Measurements from ENCODE around the gene ATAD3B. TPM values are rescaled to one million over a fixed set of nuclear protein-coding genes. Genes with fewer than 3 reads are reported as not detected.

ATAD3B gene
- total RNA-seq, 5 donors from 2014 or later (not counting 1 experiment from before 2014, with no cell fraction given), result 52.1 to 69.3 (median 57.2) TPM

GRCh38 chr1:1435911-1436629 is 35.5 kb upstream of the ATAD3B start:
- Mint-ChIP-seq H3K4me1 (peaks cover 0 to 14% (median 9%) of the 10 kb centered on the region in 3 donors), H3K27me3 (peaks cover 4 to 40% of the 10 kb centered on the region in 2 donors), H3K4me3 (peak overlapping the region in 2 of 3 donors; percentile 49 to 61), H3K27ac (no peak overlapping the region), H3K36me3 (no peaks in the 10 kb centered on the region), H3K9me3 (no peaks in the 10 kb centered on the region)
- Histone ChIP-seq H3K36me3 (ENCODE audit: control insufficient read depth in 2 of 2, extremely low read depth in 1 of 2, insufficient read depth in 1 of 2, low read length in 1 of 2) (no peaks in the 10 kb centered on the region), H3K27me3 (replicated peaks in 1 of 2; ENCODE audit: control insufficient read depth in 2 of 2, extremely low read depth in 1 of 2, insufficient read depth in 2 of 2, low read length in 1 of 2) (peaks cover 0 to 87% of the 10 kb centered on the region in 2 experiments), H3K4me1 (ENCODE audit: control insufficient read depth in 1 of 2, extremely low read depth in 1 of 2, insufficient read depth in 2 of 2, low read length in 2 of 2) (peaks cover 2 to 37% of the 10 kb centered on the region in 2 experiments), H3K27ac (ENCODE audit: low read length) (no peak overlapping the region), H3K4me3 (ENCODE audit: control insufficient read depth in 1 of 2, extremely low read depth in 1 of 2, low read length in 1 of 2) (peak overlapping the region in 1 of 2 donors; percentile 27), H3K9me3 (no peaks in the 10 kb centered on the region)
- no peak for DNase-seq
- 23% methylated on average over 31 of the region's 40 CpGs for WGBS (ENCODE audit: insufficient coverage)
- peak in 2 of 4 experiments; percentile 18 to 30 for ATAC-seq (replicated peaks in 1 of 4)
- CTCF ChIA-PET, result no interaction called here
- POLR2A ChIA-PET, result no interaction called here

GRCh38 chr1:1436630-1437032 is 34.9 kb upstream of the ATAD3B start:
- Histone ChIP-seq H3K27me3 (replicated peaks in 1 of 2; ENCODE audit: control insufficient read depth in 2 of 2, extremely low read depth in 1 of 2, insufficient read depth in 2 of 2, low read length in 1 of 2) (peaks cover 0 to 87% of the 10 kb centered on the region in 2 experiments), H3K9me3 (no peaks in the 10 kb centered on the region), H3K36me3 (ENCODE audit: control insufficient read depth in 2 of 2, extremely low read depth in 1 of 2, insufficient read depth in 1 of 2, low read length in 1 of 2) (no peaks in the 10 kb centered on the region), H3K4me1 (ENCODE audit: control insufficient read depth in 1 of 2, extremely low read depth in 1 of 2, insufficient read depth in 2 of 2, low read length in 2 of 2) (peaks cover 2 to 40% of the 10 kb centered on the region in 2 experiments), H3K27ac (ENCODE audit: low read length) (no peak overlapping the region), H3K4me3 (ENCODE audit: control insufficient read depth in 1 of 2, extremely low read depth in 1 of 2, low read length in 1 of 2) (no peak overlapping the region)
- ChIA-PET CTCF (no interaction called here), POLR2A (no interaction called here)
- Mint-ChIP-seq H3K27ac (no peak overlapping the region), H3K9me3 (no peaks in the 10 kb centered on the region), H3K36me3 (no peaks in the 10 kb centered on the region), H3K27me3 (peaks cover 4 to 37% of the 10 kb centered on the region in 2 donors), H3K4me1 (peaks cover 0 to 14% (median 9%) of the 10 kb centered on the region in 3 donors), H3K4me3 (peak overlapping the region in 1 of 3 donors; percentile 61)
- DNase-seq (no peak), ATAC-seq (replicated peaks in 1 of 4) (no peak)
- WGBS (ENCODE audit: insufficient coverage), result 95% methylated on average over 5 of the region's 7 CpGs

GRCh38 chr1:1437033-1437903 is 34.3 kb upstream of the ATAD3B start:
- WGBS (ENCODE audit: insufficient coverage), result 84% methylated on average over 31 of the region's 31 CpGs

GRCh38 chr1:1437904-1438376 is 33.6 kb upstream of the ATAD3B start:
- H3K4me1 ChIP-seq (ENCODE audit: control insufficient read depth in 1 of 2, extremely low read depth in 1 of 2, insufficient read depth in 2 of 2, low read length in 2 of 2), result peaks cover 2 to 40% of the 10 kb centered on the region in 2 experiments
- H3K27me3 ChIP-seq (replicated peaks in 1 of 2; ENCODE audit: control insufficient read depth in 2 of 2, extremely low read depth in 1 of 2, insufficient read depth in 2 of 2, low read length in 1 of 2), result peaks cover 0 to 77% of the 10 kb centered on the region in 2 experiments
- Mint-ChIP-seq H3K27me3 (peaks cover 4 to 37% of the 10 kb centered on the region in 2 donors), H3K4me1 (peaks cover 0 to 14% (median 9%) of the 10 kb centered on the region in 3 donors), H3K36me3 (no peaks in the 10 kb centered on the region), H3K9me3 (no peaks in the 10 kb centered on the region), H3K27ac (no peak overlapping the region), H3K4me3 (no peak overlapping the region)
- no peaks in the 10 kb centered on the region for H3K9me3 ChIP-seq
- H3K4me3 ChIP-seq (ENCODE audit: control insufficient read depth in 1 of 2, extremely low read depth in 1 of 2, low read length in 1 of 2), result no peak overlapping the region
- ChIA-PET POLR2A (no interaction called here), CTCF (no interaction called here)
- 51% methylated on average over 9 of the region's 11 CpGs for WGBS (ENCODE audit: insufficient coverage)
- no peak for ATAC-seq (replicated peaks in 1 of 4)
- H3K36me3 ChIP-seq (ENCODE audit: control insufficient read depth in 2 of 2, extremely low read depth in 1 of 2, insufficient read depth in 1 of 2, low read length in 1 of 2), result no peaks in the 10 kb centered on the region
- DNase-seq, result no peak
- H3K27ac ChIP-seq (ENCODE audit: low read length), result no peak overlapping the region

More at GRCh38 chr1:1437033-1437903, 34.3 kb upstream of the ATAD3B start:
- H3K9me3 ChIP-seq, result no peaks in the 10 kb centered on the region
- H3K27me3 ChIP-seq (replicated peaks in 1 of 2; ENCODE audit: control insufficient read depth in 2 of 2, extremely low read depth in 1 of 2, insufficient read depth in 2 of 2, low read length in 1 of 2), result peaks cover 0 to 84% of the 10 kb centered on the region in 2 experiments
- no peaks in the 10 kb centered on the region for H3K36me3 ChIP-seq (ENCODE audit: control insufficient read depth in 2 of 2, extremely low read depth in 1 of 2, insufficient read depth in 1 of 2, low read length in 1 of 2)
- Mint-ChIP-seq H3K36me3 (no peaks in the 10 kb centered on the region), H3K4me3 (no peak overlapping the region), H3K27ac (no peak overlapping the region), H3K9me3 (no peaks in the 10 kb centered on the region), H3K4me1 (peaks cover 0 to 14% (median 9%) of the 10 kb centered on the region in 3 donors), H3K27me3 (peaks cover 4 to 41% of the 10 kb centered on the region in 2 donors)
- H3K4me1 ChIP-seq (ENCODE audit: control insufficient read depth in 1 of 2, extremely low read depth in 1 of 2, insufficient read depth in 2 of 2, low read length in 2 of 2), result peaks cover 2 to 40% of the 10 kb centered on the region in 2 experiments
- POLR2A ChIA-PET, result no interaction called here
- no peak overlapping the region for H3K4me3 ChIP-seq (ENCODE audit: control insufficient read depth in 1 of 2, extremely low read depth in 1 of 2, low read length in 1 of 2)
- ATAC-seq (replicated peaks in 1 of 4) (no peak), DNase-seq (no peak)
- no peak overlapping the region for H3K27ac ChIP-seq (ENCODE audit: low read length)
- CTCF ChIA-PET, result no interaction called here

- Histone ChIP-seq H3K9me3 (no peaks in the 10 kb centered on the region), H3K36me3 (ENCODE audit: control insufficient read depth in 2 of 2, extremely low read depth in 1 of 2, insufficient read depth in 1 of 2, low read length in 1 of 2) (no peaks in the 10 kb centered on the region), H3K27me3 (replicated peaks in 1 of 2; ENCODE audit: control insufficient read depth in 2 of 2, extremely low read depth in 1 of 2, insufficient read depth in 2 of 2, low read length in 1 of 2) (peaks cover 0 to 69% of the 10 kb centered on the region in 2 experiments), H3K4me1 (ENCODE audit: control insufficient read depth in 1 of 2, extremely low read depth in 1 of 2, insufficient read depth in 2 of 2, low read length in 2 of 2) (peaks cover 2 to 39% of the 10 kb centered on the region in 2 experiments), H3K27ac (ENCODE audit: low read length) (no peak overlapping the region), H3K4me3 (ENCODE audit: control insufficient read depth in 1 of 2, extremely low read depth in 1 of 2, low read length in 1 of 2) (no peak overlapping the region)
- Mint-ChIP-seq H3K9me3 (no peaks in the 10 kb centered on the region), H3K27ac (no peak overlapping the region), H3K36me3 (no peaks in the 10 kb centered on the region), H3K4me1 (peaks cover 0 to 14% (median 9%) of the 10 kb centered on the region in 3 donors), H3K27me3 (peaks cover 4 to 33% of the 10 kb centered on the region in 2 donors), H3K4me3 (no peak overlapping the region)
- ATAC-seq (replicated peaks in 1 of 4) (no peak), DNase-seq (no peak)
- WGBS (ENCODE audit: insufficient coverage), result 90% methylated on average over 42 of the region's 45 CpGs
- CTCF ChIA-PET, result no interaction called here
- POLR2A ChIA-PET, result no interaction called here
Measured at GRCh38 chr1:1438531-1439381, 32.8 kb upstream of the ATAD3B start.

All from T-cell (primary cell).